Liver (tissue), 3 donors: Measurements from ENCODE around the gene SCN9A.

Source experiments
- ATF3 ChIP-seq: IDR thresholded peaks from 2 replicates; pipeline ENCODE4 v1.6.1; 2016; ENCODE audit warnings: antibody characterized with exemption
- GABPA ChIP-seq, 2 donors: IDR thresholded peaks in 1 of 2; conservative IDR thresholded peaks in 1 of 2; 2 replicates each; pipeline ENCODE4 v1.6.1; 2016; ENCODE audit warnings: antibody characterized with exemption in 2 of 2, mild to moderate bottlenecking in 1 of 2, moderate library complexity in 1 of 2
- JUND ChIP-seq, 2 donors: IDR thresholded peaks; 2 replicates each; pipeline ENCODE4 v1.6.1; 2016; ENCODE audit warnings: antibody characterized with exemption in 2 of 2
- MAX ChIP-seq: IDR thresholded peaks from 2 replicates; pipeline ENCODE4 v1.6.1; 2016; ENCODE audit warnings: antibody characterized with exemption
- RAD21 ChIP-seq, 2 donors: IDR thresholded peaks; 2 replicates each; pipeline ENCODE4 v1.6.1; 2016; ENCODE audit warnings: antibody characterized with exemption in 2 of 2, mild to moderate bottlenecking in 2 of 2
- REST ChIP-seq: IDR thresholded peaks from 2 replicates; pipeline ENCODE4 v1.6.1; 2016; ENCODE audit warnings: antibody characterized with exemption, mild to moderate bottlenecking
- TAF1 ChIP-seq: conservative IDR thresholded peaks from 2 replicates; pipeline ENCODE4 v1.6.1; 2016; ENCODE audit warnings: antibody characterized with exemption, mild to moderate bottlenecking
- ZBTB33 ChIP-seq: IDR thresholded peaks from 2 replicates; pipeline ENCODE4 v1.6.1; 2016; ENCODE audit warnings: antibody characterized with exemption
- TF ChIP-seq, protein P1 (sequence below): fragments of 150-350 bp; IDR thresholded peaks from 2 replicates; pipeline ENCODE4 v1.5.1; 2017; ENCODE audit warnings: improper control_type of control experiment, low read depth, low read length; ENCODE audit not compliant: missing input control
- donor health status: healthy.
- donor health status: healthy.

DNA sequence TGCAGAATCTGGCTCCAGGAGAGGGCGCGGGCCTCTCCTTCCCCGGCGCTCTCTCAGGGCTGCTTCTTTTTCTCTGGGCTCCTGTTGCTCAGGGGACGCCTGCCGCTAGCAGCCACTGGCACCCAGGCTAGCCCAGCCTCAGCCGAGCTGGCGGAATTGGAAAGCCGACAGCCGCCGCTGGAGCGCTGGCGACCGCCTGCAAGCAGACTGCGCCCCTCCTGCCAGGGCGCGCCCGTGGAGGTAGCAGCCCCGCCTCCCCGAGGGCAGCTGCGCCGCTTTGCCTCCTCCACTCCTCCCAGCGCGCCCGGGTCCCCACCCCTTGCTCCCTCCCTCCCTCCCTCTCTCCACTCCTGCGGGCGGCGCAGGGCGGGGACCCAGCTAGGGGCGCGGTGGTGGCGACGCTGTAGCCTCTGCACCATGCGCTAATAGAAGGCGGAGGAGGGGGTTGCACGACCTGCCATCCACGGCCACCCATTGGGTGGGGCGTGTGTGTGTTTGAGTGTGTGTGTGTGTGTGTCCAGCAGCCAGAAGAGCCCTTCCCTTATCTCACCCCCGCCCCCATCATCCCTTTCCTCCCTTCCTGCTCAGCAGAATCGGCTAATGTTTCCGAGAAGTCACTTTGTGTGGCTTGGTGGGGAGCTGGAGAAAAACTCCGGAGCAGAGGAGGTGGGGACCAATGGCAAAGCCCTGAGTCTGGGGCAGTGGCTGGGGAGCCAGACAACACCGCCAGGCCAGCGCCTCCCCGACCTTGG, at the start of gene SCN9A:
- TF ChIP-seq, protein P1, sequence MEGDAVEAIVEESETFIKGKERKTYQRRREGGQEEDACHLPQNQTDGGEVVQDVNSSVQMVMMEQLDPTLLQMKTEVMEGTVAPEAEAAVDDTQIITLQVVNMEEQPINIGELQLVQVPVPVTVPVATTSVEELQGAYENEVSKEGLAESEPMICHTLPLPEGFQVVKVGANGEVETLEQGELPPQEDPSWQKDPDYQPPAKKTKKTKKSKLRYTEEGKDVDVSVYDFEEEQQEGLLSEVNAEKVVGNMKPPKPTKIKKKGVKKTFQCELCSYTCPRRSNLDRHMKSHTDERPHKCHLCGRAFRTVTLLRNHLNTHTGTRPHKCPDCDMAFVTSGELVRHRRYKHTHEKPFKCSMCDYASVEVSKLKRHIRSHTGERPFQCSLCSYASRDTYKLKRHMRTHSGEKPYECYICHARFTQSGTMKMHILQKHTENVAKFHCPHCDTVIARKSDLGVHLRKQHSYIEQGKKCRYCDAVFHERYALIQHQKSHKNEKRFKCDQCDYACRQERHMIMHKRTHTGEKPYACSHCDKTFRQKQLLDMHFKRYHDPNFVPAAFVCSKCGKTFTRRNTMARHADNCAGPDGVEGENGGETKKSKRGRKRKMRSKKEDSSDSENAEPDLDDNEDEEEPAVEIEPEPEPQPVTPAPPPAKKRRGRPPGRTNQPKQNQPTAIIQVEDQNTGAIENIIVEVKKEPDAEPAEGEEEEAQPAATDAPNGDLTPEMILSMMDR, result no peak
- TF ChIP-seq TAF1 (no peak), REST (peak; percentile 50), GABPA (IDR thresholded peaks at IDR 0.05 in 1 of 2, conservative IDR thresholded peaks at IDR 0.05 in 1 of 2) (no peak), RAD21 (IDR thresholded peaks at IDR 0.05) (peak in 1 of 2 donors; percentile 13), ATF3 (no peak), JUND (IDR thresholded peaks at IDR 0.05) (no peak), ZBTB33 (no peak), MAX (no peak)
